GM19328 (cell line): ENCODE measurements around the gene ZMYND11.
A peak's percentile ranks its signal among the peaks of the same experiment; 100 is the strongest.
"Not testable (repeated sequence)": the region's sequence is repeated elsewhere in the genome, so short reads cannot be mapped to it uniquely, and the experiment has no call there.

Experiments used
- ATAC-seq: cut with Tn5 transposase; IDR thresholded peaks from one replicate; pipeline ENCODE4 v1.9.1; 2021; ENCODE audit warnings: mild to moderate bottlenecking, moderate library complexity; ENCODE audit not compliant: unreplicated experiment

Gene ZMYND11

DNA sequence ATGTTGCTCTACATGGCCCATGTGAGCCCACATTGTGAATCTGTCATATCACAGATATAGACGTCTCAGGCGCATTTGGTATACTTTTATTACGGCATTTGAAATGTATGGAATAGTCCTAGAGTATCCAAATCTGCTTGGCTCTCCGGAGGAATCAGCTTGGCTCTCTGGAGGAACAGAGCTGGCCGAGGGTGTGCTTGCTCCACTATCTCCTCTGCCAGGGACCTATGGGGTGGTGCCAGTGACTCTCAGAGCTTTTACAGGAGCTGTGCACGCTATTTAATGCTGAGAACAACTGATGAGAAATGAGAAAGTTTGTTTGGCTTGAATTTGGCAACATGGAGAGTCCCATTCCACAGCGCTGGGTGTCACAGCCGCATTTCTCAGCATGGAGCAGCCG is 144.0 kb downstream of the ZMYND11 start:
- ATAC-seq, result no peak

DNA sequence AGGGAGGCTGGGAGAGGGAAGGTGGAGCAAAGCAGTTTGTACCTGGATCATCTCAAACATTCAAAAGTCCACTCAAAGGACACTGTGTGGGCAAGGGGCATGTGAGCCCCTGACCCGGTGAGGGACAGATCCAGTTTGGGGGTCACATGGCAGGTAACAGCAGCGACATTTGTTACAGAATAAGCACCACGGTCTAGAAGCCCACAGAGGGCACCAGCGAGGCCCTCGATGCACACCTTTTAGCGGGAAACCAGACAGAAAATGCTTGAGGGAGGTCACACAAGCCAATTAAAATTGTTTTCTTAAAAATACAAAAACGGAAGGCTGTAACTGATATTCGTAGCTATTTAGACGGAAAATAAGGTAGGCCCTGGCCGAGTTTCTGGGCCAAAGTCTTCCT is 144.4 kb downstream of the ZMYND11 start:
- ATAC-seq, result no peak

DNA sequence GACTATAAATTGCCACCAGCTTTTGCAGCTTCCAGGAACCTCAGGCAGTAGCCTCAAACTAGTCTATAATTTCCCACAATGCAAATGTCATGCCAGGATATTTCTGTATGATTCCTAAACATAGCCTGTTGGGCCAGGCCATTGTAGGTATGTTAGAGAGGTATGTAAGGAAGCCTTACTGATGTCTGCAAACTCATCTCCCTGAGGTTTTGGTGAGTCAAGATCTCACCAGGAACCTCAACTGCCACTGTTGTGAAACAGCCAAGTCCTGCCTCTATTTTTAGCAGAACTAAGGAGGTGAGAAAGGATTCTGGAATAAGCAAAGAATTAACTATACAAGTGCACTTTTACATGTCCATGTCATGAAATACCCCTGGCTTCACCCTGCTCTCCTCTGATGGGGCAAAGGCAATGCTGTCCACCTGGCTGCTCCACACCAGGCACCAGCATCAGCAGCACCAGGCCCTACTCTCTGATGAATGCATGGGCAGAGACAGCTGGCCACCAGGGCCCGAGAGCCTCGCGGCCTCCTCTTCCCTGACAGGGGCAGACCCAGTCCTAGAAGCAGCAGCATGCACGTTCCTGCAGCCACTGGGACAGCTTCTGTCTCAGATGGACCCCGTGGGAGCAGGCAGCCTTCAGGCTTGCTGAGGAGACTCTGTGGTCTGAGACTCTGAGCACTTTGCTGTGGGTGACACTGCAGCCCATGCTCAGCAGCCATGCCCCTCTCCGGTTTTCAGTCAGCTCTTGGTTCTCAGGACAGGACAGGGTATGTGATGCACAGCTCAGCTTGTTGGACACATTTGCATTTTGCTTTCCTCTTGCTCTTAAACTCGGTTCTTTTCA is 147.3 kb downstream of the ZMYND11 start:
- no peak for ATAC-seq

GRCh38 chr10:283140-283479 is 147.9 kb downstream of the ZMYND11 start:
- no peak for ATAC-seq

GRCh38 chr10:283916-284356 is 148.7 kb downstream of the ZMYND11 start:
- peak; percentile 83 for ATAC-seq

GRCh38 chr10:285216-285615 is 150.0 kb downstream of the ZMYND11 start:
- no peak for ATAC-seq

- ATAC-seq, result no peak
Measured at GRCh38 chr10:287026-287709, 151.9 kb downstream of the ZMYND11 start.

DNA sequence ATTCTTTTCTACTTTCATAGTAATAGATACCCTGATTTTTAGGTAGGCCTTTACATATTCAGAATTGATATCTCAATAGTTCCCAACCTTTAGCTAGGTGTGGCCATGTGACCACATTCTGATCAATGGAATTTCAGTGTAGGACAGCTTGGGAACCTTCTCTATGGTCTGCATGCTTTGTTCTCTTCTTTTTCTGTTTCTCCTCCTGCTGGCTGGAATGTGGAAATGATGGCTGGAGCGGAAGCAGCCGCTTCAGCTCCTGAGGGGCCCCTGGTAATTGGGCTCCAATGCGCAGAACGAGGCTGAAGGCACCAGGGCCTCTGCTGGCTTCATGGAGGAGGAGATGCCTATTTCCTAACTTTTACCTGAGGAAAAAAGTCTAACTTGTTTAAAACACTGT is 152.6 kb downstream of the ZMYND11 start:
- ATAC-seq, result no peak

GRCh38 chr10:288316-289200 is 153.3 kb downstream of the ZMYND11 start:
- no peak for ATAC-seq

DNA sequence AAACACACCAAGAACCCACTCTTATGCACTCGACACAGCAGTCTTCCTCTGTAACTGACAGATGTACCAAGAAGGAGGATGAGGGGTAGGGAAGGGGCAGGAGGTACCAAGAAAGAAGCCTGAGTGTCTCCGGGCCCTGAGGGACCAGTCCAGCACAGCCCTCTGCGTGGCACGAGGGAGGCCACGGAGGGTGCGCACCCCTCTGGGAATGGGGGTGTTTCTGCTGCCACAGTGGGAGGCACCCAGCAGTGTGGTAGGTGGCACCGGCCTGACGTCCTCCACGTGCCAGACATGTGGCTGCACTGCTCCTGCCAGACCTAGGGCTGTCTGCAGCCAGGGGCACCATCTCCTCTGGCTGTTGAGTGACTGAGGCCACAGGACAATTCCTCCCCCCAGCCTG is 154.3 kb downstream of the ZMYND11 start:
- ATAC-seq, result no peak

GRCh38 chr10:290026-290725 is 154.9 kb downstream of the ZMYND11 start:
- no peak for ATAC-seq

DNA sequence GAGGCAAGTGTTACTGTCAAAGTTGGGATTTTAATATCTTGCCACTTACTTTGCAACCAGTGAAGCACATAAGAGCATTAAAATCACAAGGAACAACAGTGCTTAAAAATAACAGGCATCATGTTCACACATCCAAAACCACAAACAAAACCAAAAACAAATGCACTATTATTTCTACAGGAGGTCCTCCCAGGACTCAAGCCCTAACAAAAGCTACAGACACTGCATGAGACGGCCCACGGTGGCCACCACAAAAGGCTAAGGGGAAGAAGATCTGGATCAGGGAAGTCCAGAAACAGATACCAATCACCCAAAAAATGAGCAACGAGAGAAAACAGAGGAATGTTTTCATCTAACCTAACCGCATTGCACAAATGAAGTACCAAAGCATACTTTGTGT is 158.4 kb downstream of the ZMYND11 start:
- no peak for ATAC-seq

DNA sequence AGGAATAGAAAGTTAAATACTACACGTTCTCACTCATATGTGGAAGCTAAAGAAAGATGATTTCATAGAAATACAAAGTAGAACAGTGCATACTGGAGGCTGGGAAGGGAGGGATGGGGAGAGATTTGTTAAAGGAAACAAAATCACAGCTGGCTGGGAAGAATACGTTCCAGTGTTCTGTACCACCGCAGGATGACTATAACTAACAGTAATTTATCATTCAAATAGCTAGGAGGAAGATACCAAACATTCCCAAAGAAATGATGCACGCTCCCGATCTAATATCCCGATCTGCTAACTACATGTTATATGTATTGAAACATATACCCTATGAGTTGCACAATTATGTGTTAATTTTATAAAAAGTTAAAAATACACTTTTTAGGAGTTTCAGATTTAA is 162.3 kb downstream of the ZMYND11 start:
- ATAC-seq, result no peak

DNA sequence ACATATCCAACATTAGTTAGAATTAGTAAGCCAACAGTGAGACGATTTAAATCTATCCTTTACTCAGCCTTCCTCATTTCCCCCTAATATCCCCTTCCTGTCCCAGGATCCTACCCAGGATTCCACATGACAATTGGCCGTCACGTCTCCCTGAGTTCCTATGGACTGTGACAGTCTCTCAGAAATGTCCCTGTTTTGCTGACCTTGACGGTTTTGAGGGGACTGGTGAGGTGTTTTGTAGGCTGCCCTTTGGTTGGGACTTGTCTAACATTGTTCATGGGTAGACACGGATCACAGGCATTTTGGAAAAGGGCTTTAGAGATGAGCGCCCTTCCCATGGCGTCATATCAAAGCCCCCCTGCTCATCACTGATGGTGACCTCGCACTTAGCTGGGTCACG is 162.8 kb downstream of the ZMYND11 start:
- no peak for ATAC-seq

- peak; percentile 23 for ATAC-seq
Measured at GRCh38 chr10:299512-299911, 164.3 kb downstream of the ZMYND11 start.

DNA sequence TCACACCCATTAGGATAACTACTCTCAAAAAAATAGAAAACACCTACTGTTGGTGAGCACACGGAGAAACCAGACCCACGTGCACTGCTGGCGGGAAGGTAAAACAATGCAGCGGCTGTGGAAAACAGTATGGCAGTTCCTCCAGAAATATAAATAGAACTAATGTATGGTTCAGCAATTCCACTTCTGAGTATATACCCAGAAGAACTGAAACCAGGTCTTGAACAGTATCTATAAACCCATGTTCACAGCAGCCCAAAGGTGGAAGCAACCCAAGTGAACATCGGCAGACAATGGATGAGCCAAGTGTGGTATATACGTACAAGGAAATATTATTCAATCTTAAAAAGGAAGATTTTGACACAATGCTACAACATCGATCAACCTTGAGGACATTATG is 164.7 kb downstream of the ZMYND11 start:
- peak; percentile 60 for ATAC-seq

DNA sequence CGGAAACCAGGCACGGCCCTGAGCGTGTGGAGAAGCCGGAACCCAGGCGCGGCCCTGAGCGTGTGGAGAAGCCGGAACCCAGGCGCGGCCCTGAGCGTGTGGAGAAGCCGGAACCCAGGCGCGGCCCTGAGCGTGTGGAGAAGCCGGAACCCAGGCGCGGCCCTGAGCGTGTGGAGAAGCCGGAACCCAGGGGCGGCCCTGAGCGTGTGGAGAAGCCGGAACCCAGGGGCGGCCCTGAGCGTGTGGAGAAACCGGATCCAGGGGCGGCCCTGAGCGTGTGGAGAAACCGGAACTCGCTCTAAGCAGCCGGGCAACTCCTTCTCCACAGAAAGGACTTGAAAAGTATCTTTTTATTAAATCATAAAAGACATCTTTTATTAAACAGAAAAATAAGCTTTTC is 165.3 kb downstream of the ZMYND11 start:
- not testable (repeated sequence) for ATAC-seq

GRCh38 chr10:301536-301935 is 166.3 kb downstream of the ZMYND11 start:
- no peak for ATAC-seq
